Femur (tissue), 1 donor: ENCODE data around the gene KIAA0040.

ENCODE experiments used
- DNase-seq: peaks from one replicate; pipeline ENCODE4 v3.0.0-alpha.2; 2017

The KIAA0040 gene

GRCh38 chr1:175192630-175193526 is at the start of gene KIAA0040:
Gene KIAA0040, minus strand, starts transcription at chr1:175192776. Its CDS starts 31,763 bp downstream, at chr1:175161013.
- peak; percentile 87 for DNase-seq

- DNase-seq, result no peak
These were observed 44.8 kb upstream of the KIAA0040 start for GRCh38 chr1:175237389-175237788.

- DNase-seq, result no peak
These were observed 42.1 kb upstream of the KIAA0040 start for GRCh38 chr1:175234639-175235038.

GRCh38 chr1:175232335-175232734 is 39.8 kb upstream of the KIAA0040 start:
- no peak for DNase-seq

GRCh38 chr1:175225805-175226129 is 33.2 kb upstream of the KIAA0040 start:
- no peak for DNase-seq

GRCh38 chr1:175222296-175222938 is 29.8 kb upstream of the KIAA0040 start:
- DNase-seq, result no peak

GRCh38 chr1:175221557-175222175 is 29.1 kb upstream of the KIAA0040 start:
- no peak for DNase-seq

GRCh38 chr1:175220853-175221556 is 28.4 kb upstream of the KIAA0040 start:
- DNase-seq, result no peak

GRCh38 chr1:175219774-175220173 is 27.2 kb upstream of the KIAA0040 start:
- no peak for DNase-seq

- no peak for DNase-seq
These were observed 26.3 kb upstream of the KIAA0040 start for GRCh38 chr1:175218786-175219434.

- DNase-seq, result no peak
These were observed 25.4 kb upstream of the KIAA0040 start for GRCh38 chr1:175217721-175218531.

GRCh38 chr1:175216444-175216843 is 23.9 kb upstream of the KIAA0040 start:
- DNase-seq, result no peak

- no peak for DNase-seq
These were observed 19.1 kb upstream of the KIAA0040 start for GRCh38 chr1:175211656-175212055.

- no peak for DNase-seq
These were observed 18.2 kb upstream of the KIAA0040 start for GRCh38 chr1:175210744-175211143.

GRCh38 chr1:175209493-175209921 is 16.9 kb upstream of the KIAA0040 start:
- DNase-seq, result no peak

- DNase-seq, result no peak
These were observed 16.4 kb upstream of the KIAA0040 start for GRCh38 chr1:175208773-175209492.

- DNase-seq, result no peak
These were observed 15.4 kb upstream of the KIAA0040 start for GRCh38 chr1:175207971-175208370.

- DNase-seq, result no peak
These were observed 14.1 kb upstream of the KIAA0040 start for GRCh38 chr1:175206687-175207086.

- no peak for DNase-seq
These were observed 11.8 kb upstream of the KIAA0040 start for GRCh38 chr1:175204330-175204729.

GRCh38 chr1:175203570-175204068 is 11.0 kb upstream of the KIAA0040 start:
- no peak for DNase-seq
